Panc1 (cell line): ENCODE data around the gene CD101. TPM values are rescaled to one million over a fixed set of nuclear protein-coding genes. Genes with fewer than 3 reads are reported as not detected.

Experiments used
- ATAC-seq: fragments of 200-7000 bp; cut with Tn5 transposase; 2 replicates; pipeline ENCODE4 v1.9.1; 2020; ENCODE audit warnings: mild to moderate bottlenecking, moderate library complexity
- BruUV-seq: library from RNA; stranded (reverse); fragments of 400-500 nt; replicated peaks from 2 replicates; lab custom pipeline; 2021; lab: Mats Ljungman, UMichigan
- CTCF ChIA-PET: fragments of 300-600 bp; sonication (Branson Sonifier 250); formaldehyde crosslinking; loops from one replicate; lab custom pipeline; 2022; ENCODE audit warnings: antibody characterized with exemption; lab: Charles Lee
- POLR2A ChIA-PET: fragments of 300-600 bp; sonication (Branson Sonifier 250); formaldehyde crosslinking; loops from one replicate; lab custom pipeline; 2022; ENCODE audit warnings: antibody characterized with exemption; lab: Charles Lee
- DNase-seq: peaks from one replicate; pipeline ENCODE4 v3.0.0-alpha.2; 2010; ENCODE audit warnings: low read depth, low spot score
- H3K27ac ChIP-seq: 2 replicates; pipeline ENCODE4 v1.5.1; 2011; ENCODE audit warnings: mild to moderate bottlenecking, low read length, inconsistent platforms
- H3K27me3 ChIP-seq: fragments of 200-500 bp; sonication (Bioruptor generic); 2 replicates; pipeline ENCODE4 v1.6.0; 2014; ENCODE audit warnings: low read length, inconsistent platforms; ENCODE audit not compliant: control insufficient read depth, insufficient read depth
- H3K36me3 ChIP-seq: fragments of 200-500 bp; sonication (Bioruptor generic); 2 replicates; pipeline ENCODE4 v1.5.1; 2014; ENCODE audit warnings: inconsistent platforms, mild to moderate bottlenecking, low read length, moderate library complexity; ENCODE audit not compliant: control insufficient read depth, insufficient read depth
- H3K4me1 ChIP-seq: 2 replicates; pipeline ENCODE4 v1.5.1; 2011; ENCODE audit warnings: inconsistent platforms, mild to moderate bottlenecking, low read length, moderate library complexity; ENCODE audit not compliant: control insufficient read depth, insufficient read depth
- H3K4me3 ChIP-seq, 2 experiments: 2 replicates each; pipeline ENCODE4 v1.5.1; 2011 to 2012; ENCODE audit warnings: low read depth in 2 of 2, low read length in 2 of 2, mild to moderate bottlenecking in 2 of 2, inconsistent platforms in 1 of 2, moderate library complexity in 1 of 2
- H3K9me3 ChIP-seq: fragments of 200-500 bp; sonication (Bioruptor generic); 2 replicates; pipeline ENCODE4 v1.5.1; 2014; ENCODE audit warnings: low read depth, mild to moderate bottlenecking, inconsistent platforms, low read length, moderate library complexity; ENCODE audit not compliant: control insufficient read depth, insufficient read depth
- POLR2AphosphoS5 ChIP-seq: IDR thresholded peaks from 2 replicates; pipeline ENCODE4 v1.6.1; 2012; ENCODE audit warnings: mild to moderate bottlenecking, low read depth, low read length, moderate library complexity
- REST ChIP-seq, 2 experiments: IDR thresholded peaks; 2 replicates each; pipeline ENCODE4 v1.6.1; 2011 to 2012; ENCODE audit warnings: low read depth in 2 of 2, control low read depth in 1 of 2, low read length in 1 of 2, mild to moderate bottlenecking in 1 of 2, moderate library complexity in 1 of 2; ENCODE audit not compliant: insufficient read depth in 1 of 2
- SIN3A ChIP-seq: IDR thresholded peaks from 2 replicates; pipeline ENCODE4 v1.6.1; 2012; ENCODE audit warnings: low read depth, mild to moderate bottlenecking, low read length, moderate library complexity, borderline replicate concordance; ENCODE audit not compliant: insufficient read depth
- TCF7L2 ChIP-seq: IDR thresholded peaks from 2 replicates; pipeline ENCODE4 v1.6.1; 2011; ENCODE audit warnings: mild to moderate bottlenecking, low read depth, low read length, inconsistent platforms
- in situ Hi-C: cut with HindIII; loops from 2 replicates; pipeline ENCODE4 v1.10.0; 2016; ENCODE audit warnings: low sequenced_read_pairs, low pct_unique_long_range_greater_than_20kb
- intact Hi-C: fragments of 100-400 bp; cut with micrococcal nuclease; formaldehyde crosslinking; loops from one replicate; pipeline ENCODE4 v1.10.0; 2022; ENCODE audit not compliant: unreplicated experiment
- total RNA-seq: library from RNA; stranded (reverse); gene quantifications from one replicate; pipeline ENCODE4 v1.2.1, GENCODE V29; 2021; ENCODE audit not compliant: unreplicated experiment
- TF ChIP-seq, protein P1 (sequence below): fragments of 450-650 bp; IDR thresholded peaks from 2 replicates; pipeline ENCODE4 v1.5.1; 2017; ENCODE audit warnings: mild to moderate bottlenecking

Gene CD101
- total RNA-seq, 1 experiment from 2014 or later, result not detected

- Histone ChIP-seq H3K4me1 (no peaks in the 10 kb centered on the region), H3K36me3 (no peaks in the 10 kb centered on the region), H3K27ac (no peak overlapping the region), H3K9me3 (no peaks in the 10 kb centered on the region), H3K27me3 (no peaks in the 10 kb centered on the region), H3K4me3 (no peak overlapping the region)
- no peak for DNase-seq
- in situ Hi-C loops (no loop called here), intact Hi-C loops (no loop called here)
- no TSS peak for BruUV-seq
- ATAC-seq, result no peak
- CTCF ChIA-PET, result no interaction called here
- POLR2A ChIA-PET, result no interaction called here
- TF ChIP-seq TCF7L2 (no peak), SIN3A (no peak), POLR2AphosphoS5 (no peak), REST (IDR thresholded peaks at IDR 0.05; ENCODE audit: insufficient read depth in 1 of 2, low read depth in 2 of 2, low read length in 1 of 2) (no peak)
- TF ChIP-seq, protein P1, sequence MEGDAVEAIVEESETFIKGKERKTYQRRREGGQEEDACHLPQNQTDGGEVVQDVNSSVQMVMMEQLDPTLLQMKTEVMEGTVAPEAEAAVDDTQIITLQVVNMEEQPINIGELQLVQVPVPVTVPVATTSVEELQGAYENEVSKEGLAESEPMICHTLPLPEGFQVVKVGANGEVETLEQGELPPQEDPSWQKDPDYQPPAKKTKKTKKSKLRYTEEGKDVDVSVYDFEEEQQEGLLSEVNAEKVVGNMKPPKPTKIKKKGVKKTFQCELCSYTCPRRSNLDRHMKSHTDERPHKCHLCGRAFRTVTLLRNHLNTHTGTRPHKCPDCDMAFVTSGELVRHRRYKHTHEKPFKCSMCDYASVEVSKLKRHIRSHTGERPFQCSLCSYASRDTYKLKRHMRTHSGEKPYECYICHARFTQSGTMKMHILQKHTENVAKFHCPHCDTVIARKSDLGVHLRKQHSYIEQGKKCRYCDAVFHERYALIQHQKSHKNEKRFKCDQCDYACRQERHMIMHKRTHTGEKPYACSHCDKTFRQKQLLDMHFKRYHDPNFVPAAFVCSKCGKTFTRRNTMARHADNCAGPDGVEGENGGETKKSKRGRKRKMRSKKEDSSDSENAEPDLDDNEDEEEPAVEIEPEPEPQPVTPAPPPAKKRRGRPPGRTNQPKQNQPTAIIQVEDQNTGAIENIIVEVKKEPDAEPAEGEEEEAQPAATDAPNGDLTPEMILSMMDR, result no peak
Observed at GRCh38 chr1:116954440-116954839, 47.1 kb upstream of the CD101 start.

GRCh38 chr1:116956378-116956777, 45.2 kb upstream of the CD101 start:
- Histone ChIP-seq H3K27me3 (no peaks in the 10 kb centered on the region), H3K27ac (no peak overlapping the region), H3K4me1 (no peaks in the 10 kb centered on the region), H3K4me3 (no peak overlapping the region), H3K36me3 (no peaks in the 10 kb centered on the region), H3K9me3 (no peaks in the 10 kb centered on the region)
- TF ChIP-seq TCF7L2 (no peak), REST (IDR thresholded peaks at IDR 0.05; ENCODE audit: insufficient read depth in 1 of 2, low read depth in 2 of 2, low read length in 1 of 2) (no peak), SIN3A (no peak), POLR2AphosphoS5 (no peak)
- TF ChIP-seq, protein P1, result no peak
- in situ Hi-C loops (no loop called here), intact Hi-C loops (no loop called here)
- no peak for DNase-seq
- no TSS peak for BruUV-seq
- ATAC-seq, result no peak
- POLR2A ChIA-PET, result no interaction called here
- CTCF ChIA-PET, result interaction anchor here (0.5 to 0.6 kb wide), 2 partner anchors 197 to 231 kb away, joined by 3 read pairs; no protein-coding TSS in a partner anchor
